Subcutaneous abdominal adipose tissue (tissue), 5 donors: ENCODE measurements around the gene PNPLA3.

Experiments used
- H3K27ac ChIP-seq: one replicate; pipeline ENCODE4 v1.7.0; 2013; ENCODE audit warnings: low read depth, mild to moderate bottlenecking, inconsistent platforms, low read length, moderate library complexity
- H3K27me3 ChIP-seq, 5 donors: one replicate each; pipeline ENCODE4 v1.7.0; 2013; ENCODE audit warnings: low read length in 5 of 5, inconsistent platforms in 1 of 5; ENCODE audit not compliant: control insufficient read depth in 5 of 5, insufficient read depth in 4 of 5
- H3K36me3 ChIP-seq, 5 donors: one replicate each; pipeline ENCODE4 v1.7.0; 2013; ENCODE audit warnings: low read length in 5 of 5; ENCODE audit not compliant: control insufficient read depth in 5 of 5, insufficient read depth in 5 of 5
- H3K4me1 ChIP-seq, 5 donors: one replicate each; pipeline ENCODE4 v1.7.0; 2013; ENCODE audit warnings: low read length in 5 of 5, mild to moderate bottlenecking in 3 of 5, moderate library complexity in 1 of 5; ENCODE audit not compliant: control insufficient read depth in 5 of 5, insufficient read depth in 5 of 5
- H3K4me3 ChIP-seq, 5 donors: one replicate each; pipeline ENCODE4 v1.7.0; 2013; ENCODE audit warnings: low read length in 5 of 5, low read depth in 1 of 5
- H3K9ac ChIP-seq, 5 donors: one replicate each; pipeline ENCODE4 v1.7.0; 2013; ENCODE audit warnings: low read length in 5 of 5, mild to moderate bottlenecking in 4 of 5, moderate library complexity in 3 of 5
- H3K9me3 ChIP-seq, 5 donors: one replicate each; pipeline ENCODE4 v1.7.0; 2013; ENCODE audit warnings: low read length in 5 of 5; ENCODE audit not compliant: control insufficient read depth in 5 of 5
- donor health status: healthy.
- donor health status: healthy.
- donor health status: healthy.
- donor health status: healthy.
- donor health status: healthy.

The PNPLA3 gene

DNA sequence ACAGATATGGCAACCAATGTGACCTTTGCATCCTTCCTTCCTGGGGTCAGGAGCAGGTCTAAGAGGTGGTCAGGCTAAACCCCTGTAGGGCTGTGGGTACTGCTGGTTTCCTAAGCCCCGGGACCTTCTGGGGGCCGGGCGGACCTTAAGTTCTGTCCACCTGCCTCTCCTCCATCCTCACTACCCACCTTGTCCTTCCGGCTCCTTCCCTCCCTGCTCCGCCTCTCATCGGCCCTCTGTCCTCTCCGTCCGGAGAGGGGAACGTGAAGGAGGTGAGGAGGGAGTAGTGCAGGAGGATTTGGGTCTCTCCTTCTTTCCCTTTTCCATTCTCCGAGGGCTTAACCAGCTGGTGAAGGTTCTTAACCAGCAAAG is 72.2 kb downstream of the PNPLA3 start:
- Histone ChIP-seq H3K36me3 (peaks cover 0 to 86% (median 67%) of the 10 kb centered on the region in 5 donors), H3K27ac (no peak overlapping the region), H3K9ac (peak overlapping the region in 1 of 5 donors; percentile 34), H3K4me3 (peak overlapping the region in 4 of 5 donors; percentile 10 to 52 (median 34)), H3K9me3 (no peaks in the 10 kb centered on the region), H3K27me3 (no peaks in the 10 kb centered on the region), H3K4me1 (peaks cover 0 to 18% (median 12%) of the 10 kb centered on the region in 5 donors)

DNA sequence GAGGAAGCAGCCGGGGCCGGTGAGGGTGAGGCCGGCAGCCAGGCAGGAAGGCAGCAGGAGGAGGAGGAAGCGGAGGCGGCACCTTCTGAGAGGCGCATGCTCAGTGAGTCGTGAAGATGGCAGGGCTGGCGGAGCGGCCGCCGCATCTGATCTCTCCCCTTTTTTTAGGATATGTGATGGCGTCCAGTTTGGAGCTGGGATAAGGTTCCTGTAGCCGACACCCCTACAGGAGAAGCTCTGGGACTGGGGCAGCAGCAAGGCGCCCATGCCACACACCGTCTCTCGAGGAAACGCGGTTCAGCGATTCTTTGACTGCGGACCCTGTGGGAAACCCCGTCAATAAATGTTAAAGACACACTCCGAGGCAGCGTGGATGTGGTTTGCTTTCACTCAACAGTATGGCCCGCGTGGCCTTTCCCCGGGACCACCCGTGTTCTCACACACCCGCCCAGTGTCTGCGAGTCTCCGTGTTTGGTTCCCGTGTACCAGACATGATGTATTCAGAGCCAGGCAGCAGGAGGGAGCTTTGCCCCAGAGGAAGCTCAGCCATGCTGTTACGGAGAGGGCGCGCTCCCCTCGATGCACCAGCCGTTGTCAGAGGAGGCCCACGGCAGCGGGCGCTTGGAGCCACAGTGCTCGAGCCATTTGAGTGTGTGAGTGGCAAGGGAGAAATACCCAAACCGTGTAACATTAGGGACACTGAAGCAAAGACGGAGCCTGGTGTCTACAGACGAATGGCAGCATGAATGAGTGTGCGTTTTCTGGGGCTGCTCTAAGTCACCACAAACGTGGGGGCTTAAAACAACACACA is 72.8 kb downstream of the PNPLA3 start:
- no peak overlapping the region for H3K9ac ChIP-seq
- H3K4me3 ChIP-seq, result peak overlapping the region in 3 of 5 donors; percentile 20 to 52 (median 48)

DNA sequence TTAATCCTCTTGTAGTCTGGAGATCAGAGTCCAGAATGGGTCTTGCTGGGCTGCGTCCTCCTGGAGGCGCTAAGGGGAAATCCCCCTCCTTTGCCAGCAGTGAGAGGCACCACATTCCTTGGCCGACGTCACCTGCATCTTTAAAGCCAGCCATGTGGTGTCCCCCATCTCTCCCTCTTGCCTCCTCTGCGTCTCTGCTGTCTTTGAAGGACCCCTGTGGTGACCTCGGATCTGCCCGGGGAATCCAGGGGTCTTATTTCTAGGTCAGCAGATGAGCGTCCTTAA is 73.3 kb downstream of the PNPLA3 start:
- Histone ChIP-seq H3K27ac (no peak overlapping the region), H3K9ac (no peak overlapping the region), H3K27me3 (no peaks in the 10 kb centered on the region), H3K4me1 (peaks cover 0 to 22% (median 12%) of the 10 kb centered on the region in 5 donors), H3K36me3 (peaks cover 0 to 75% (median 60%) of the 10 kb centered on the region in 5 donors), H3K4me3 (no peak overlapping the region), H3K9me3 (no peaks in the 10 kb centered on the region)

More for the DNA sequence above, 72.8 kb downstream of the PNPLA3 start:
- no peaks in the 10 kb centered on the region for H3K27me3 ChIP-seq
- peaks cover 0 to 80% (median 65%) of the 10 kb centered on the region in 5 donors for H3K36me3 ChIP-seq
- no peaks in the 10 kb centered on the region for H3K9me3 ChIP-seq
- H3K4me1 ChIP-seq, result peaks cover 0 to 18% (median 12%) of the 10 kb centered on the region in 5 donors
- H3K27ac ChIP-seq, result no peak overlapping the region
